SU-DHL-6 (cell line): ENCODE data around the gene STKLD1.

ENCODE experiments used
- EZH2phosphoT487 ChIP-seq: fragments of 200-600 bp; sonication (generic), shearing (Covaris generic); conservative IDR thresholded peaks from 2 replicates; pipeline ENCODE4 v1.6.1; 2018; ENCODE audit warnings: mild to moderate bottlenecking, antibody characterized with exemption, low read length, moderate library complexity, mixed read lengths
- TF ChIP-seq, protein P1 (sequence below): fragments of 200-600 bp; sonication (generic); IDR thresholded peaks from one replicate; pipeline ENCODE4 v1.5.1; 2017; ENCODE audit warnings: antibody characterized with exemption, mild to moderate bottlenecking, low read length, moderate library complexity; ENCODE audit not compliant: insufficient read depth, poor library complexity, severe bottlenecking

DNA sequence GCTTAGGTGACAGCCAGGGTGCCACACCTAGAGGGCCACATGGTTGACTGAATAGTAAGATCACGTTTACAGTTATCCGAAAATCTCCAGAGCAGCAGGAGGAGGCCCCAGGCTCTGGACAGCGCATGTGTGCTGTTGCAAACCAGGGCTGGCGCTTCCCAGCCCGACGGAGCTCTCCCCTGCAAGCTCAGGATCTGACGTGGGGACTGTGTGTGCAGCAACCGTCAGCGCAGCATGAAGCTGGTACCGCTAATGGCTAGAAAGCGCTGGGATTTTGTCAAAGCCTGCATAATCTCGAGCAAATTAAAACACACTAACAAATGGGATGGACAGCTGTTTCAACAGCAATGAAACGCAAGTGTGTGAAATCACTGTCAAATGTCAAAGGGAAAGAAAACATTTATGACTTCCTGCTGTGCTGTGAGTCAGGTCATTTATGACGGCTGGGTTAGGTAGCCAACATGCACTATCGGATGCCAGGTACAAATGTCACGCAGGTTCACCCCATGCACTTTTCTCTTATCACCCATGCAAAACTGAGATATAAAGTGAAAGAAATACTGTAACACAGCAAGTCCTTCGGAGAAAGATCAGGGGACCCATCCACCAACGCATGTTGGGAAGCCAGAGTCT is 7.8 kb upstream of the STKLD1 start:
- TF ChIP-seq, protein P1, sequence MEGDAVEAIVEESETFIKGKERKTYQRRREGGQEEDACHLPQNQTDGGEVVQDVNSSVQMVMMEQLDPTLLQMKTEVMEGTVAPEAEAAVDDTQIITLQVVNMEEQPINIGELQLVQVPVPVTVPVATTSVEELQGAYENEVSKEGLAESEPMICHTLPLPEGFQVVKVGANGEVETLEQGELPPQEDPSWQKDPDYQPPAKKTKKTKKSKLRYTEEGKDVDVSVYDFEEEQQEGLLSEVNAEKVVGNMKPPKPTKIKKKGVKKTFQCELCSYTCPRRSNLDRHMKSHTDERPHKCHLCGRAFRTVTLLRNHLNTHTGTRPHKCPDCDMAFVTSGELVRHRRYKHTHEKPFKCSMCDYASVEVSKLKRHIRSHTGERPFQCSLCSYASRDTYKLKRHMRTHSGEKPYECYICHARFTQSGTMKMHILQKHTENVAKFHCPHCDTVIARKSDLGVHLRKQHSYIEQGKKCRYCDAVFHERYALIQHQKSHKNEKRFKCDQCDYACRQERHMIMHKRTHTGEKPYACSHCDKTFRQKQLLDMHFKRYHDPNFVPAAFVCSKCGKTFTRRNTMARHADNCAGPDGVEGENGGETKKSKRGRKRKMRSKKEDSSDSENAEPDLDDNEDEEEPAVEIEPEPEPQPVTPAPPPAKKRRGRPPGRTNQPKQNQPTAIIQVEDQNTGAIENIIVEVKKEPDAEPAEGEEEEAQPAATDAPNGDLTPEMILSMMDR = no peak
- TF ChIP-seq EZH2phosphoT487 = no peak
